GM21447 (cell line): ENCODE results near the gene ZNF37A.
"Not testable (repeated sequence)": the region's sequence is repeated elsewhere in the genome, so short reads cannot be mapped to it uniquely, and the experiment has no call there.

Experiments
- ATAC-seq: cut with Tn5 transposase; IDR thresholded peaks from one replicate; pipeline ENCODE4 v1.9.1; 2021; ENCODE audit not compliant: unreplicated experiment

The ZNF37A gene

GRCh38 chr10:38147686-38148085 lies 53.5 kb downstream of the ZNF37A start:
- no peak for ATAC-seq

DNA sequence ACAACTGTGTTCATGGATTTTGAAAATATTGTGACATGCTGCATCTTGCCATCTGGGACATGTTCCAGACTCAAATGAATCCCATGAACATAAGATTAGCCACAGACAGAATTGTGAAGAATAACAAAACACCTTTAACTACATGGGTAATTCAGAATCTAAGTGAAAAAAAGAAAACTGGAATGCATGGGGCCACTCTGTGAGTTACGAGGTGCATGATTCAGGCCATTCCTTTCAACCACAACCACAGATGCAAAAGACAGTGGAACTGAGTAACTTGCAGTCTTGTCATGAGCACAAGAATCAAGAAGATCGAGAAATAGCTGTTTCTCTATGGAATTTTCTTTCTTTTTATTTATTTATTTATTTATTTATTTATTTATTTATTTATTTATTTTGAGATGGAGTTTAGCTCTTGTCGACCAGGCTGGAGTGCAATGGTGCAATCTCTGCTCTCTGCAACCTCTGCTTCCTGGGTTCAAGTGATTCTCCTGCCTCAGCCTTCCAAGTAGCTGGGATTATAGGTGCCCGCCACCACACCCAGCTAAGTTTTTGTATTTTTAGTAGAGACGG lies 56.8 kb downstream of the ZNF37A start:
- ATAC-seq, result not testable (repeated sequence)

DNA sequence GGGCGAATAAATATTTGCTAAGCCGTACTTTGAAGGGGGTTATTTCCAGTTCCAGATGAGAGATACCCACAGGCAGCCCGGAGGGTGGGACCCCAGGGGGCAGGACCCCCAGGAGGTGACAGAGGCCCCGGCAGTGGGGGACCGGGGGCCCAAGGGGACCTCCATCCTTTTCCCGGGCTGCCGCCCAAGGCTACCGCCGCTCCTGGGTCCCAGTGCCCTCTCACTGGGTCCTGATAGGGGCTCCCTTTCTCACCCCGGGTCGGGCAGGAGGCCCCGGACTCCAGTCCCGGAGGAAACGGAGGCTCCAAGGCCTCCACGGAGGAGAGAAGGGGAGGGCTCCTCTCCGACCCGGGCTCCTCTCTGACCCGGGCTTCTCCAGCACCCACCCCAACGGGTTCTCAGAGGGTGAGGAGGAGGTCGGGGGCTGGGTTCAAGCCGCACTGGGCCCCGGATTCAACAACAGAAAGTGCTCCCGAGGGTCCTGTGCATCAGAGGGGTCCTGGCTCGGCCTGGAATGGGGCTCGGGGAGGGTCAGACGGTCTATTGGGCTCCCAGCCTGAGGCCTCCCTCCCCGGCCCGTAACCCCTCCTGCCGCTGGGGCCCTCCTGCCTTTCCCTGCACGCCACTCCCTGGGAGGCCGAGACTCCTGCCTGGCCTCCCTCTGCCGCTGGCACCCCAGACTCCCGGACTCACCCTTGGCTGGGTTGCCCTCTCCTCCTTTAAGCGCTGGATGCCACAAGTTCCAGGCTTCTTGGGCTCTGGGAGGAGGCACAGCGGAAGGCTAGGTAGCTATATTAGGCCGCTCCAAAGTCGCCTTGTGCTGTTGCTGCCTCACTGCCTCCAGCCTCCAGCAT lies 62.5 kb downstream of the ZNF37A start:
- ATAC-seq, result no peak

GRCh38 chr10:38157270-38157685 lies 63.1 kb downstream of the ZNF37A start:
- no peak for ATAC-seq

GRCh38 chr10:38159004-38159403 lies 64.9 kb downstream of the ZNF37A start:
- ATAC-seq, result no peak

DNA sequence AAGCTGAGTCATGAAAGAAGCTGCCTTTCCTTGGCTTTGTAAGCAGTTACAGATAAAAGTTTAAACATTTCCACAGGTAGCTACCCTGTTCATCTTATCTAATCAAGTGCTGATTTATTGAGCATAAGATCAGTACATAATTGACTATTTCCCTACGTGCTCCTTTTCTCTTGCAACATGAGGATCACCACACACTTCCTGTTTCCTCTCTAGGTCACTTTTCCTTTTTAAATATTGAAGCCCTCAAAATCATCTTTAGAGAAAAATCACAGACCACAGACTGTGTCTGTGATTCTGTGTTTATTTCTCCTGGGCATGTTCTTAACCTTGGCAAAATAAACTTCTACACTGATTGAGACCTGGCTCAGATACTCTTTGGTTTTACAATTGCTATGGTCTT lies 69.5 kb downstream of the ZNF37A start:
- no peak for ATAC-seq

- ATAC-seq, result no peak
Measured at GRCh38 chr10:38174336-38174735, 80.2 kb downstream of the ZNF37A start.

- ATAC-seq, result no peak
Measured at GRCh38 chr10:38184477-38184876, 90.3 kb downstream of the ZNF37A start.
